Retinal pigment epithelial cell (primary cell): ENCODE data around the gene FUT9.
A peak's percentile ranks its signal among the peaks of the same experiment; 100 is the strongest.

Experiments used
- DNase-seq: peaks from one replicate; pipeline ENCODE4 v3.0.0-alpha.2; 2010; ENCODE audit warnings: low read depth
- H3K4me3 ChIP-seq: 2 replicates; pipeline ENCODE4 v1.5.1; 2011; ENCODE audit warnings: mild to moderate bottlenecking, low read length, control low read depth, moderate library complexity
- CTCF ChIP-seq: conservative IDR thresholded peaks from 2 replicates; pipeline ENCODE4 v1.5.1; 2011; ENCODE audit warnings: low read depth, low read length, control low read depth, inconsistent platforms

The FUT9 gene

GRCh38 chr6:96186516-96187195 is 170.9 kb downstream of the FUT9 start:
- no peak for DNase-seq
- TF ChIP-seq CTCF: no peak
- H3K4me3 ChIP-seq: no peak overlapping the region

- peak; percentile 12 for DNase-seq
- no peak for TF ChIP-seq CTCF
- no peak overlapping the region for H3K4me3 ChIP-seq
Measured at GRCh38 chr6:96194675-96195074, 178.9 kb downstream of the FUT9 start.

DNA sequence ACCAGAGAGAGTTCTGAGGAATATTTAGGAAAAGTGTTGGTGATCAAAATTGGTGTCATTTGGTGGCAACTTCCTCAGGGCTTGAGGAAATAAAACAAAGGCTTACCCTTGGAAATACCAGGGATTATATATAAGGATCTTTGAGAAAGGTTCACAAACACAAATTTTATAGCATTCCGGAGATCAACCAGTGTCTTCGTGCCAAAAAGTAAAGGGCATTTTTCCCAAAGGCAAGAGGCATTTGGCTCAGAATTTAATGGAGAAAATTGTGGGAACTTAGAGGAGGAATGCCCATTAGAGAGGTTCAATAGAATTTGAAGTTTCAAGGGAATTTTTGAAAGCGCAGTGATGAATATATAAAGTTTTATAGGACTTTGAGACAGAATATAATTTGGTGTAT is 179.5 kb downstream of the FUT9 start:
- no peak for DNase-seq
- H3K4me3 ChIP-seq: no peak overlapping the region
- no peak for TF ChIP-seq CTCF

GRCh38 chr6:96196633-96197032 is 180.9 kb downstream of the FUT9 start:
- H3K4me3 ChIP-seq: no peak overlapping the region
- no peak for TF ChIP-seq CTCF
- DNase-seq: no peak

- TF ChIP-seq CTCF: no peak
- no peak overlapping the region for H3K4me3 ChIP-seq
- DNase-seq: no peak
Measured at GRCh38 chr6:96197241-96197640, 181.5 kb downstream of the FUT9 start.

GRCh38 chr6:96202571-96202970 is 186.8 kb downstream of the FUT9 start:
- DNase-seq: no peak
- H3K4me3 ChIP-seq: no peak overlapping the region
- no peak for TF ChIP-seq CTCF

GRCh38 chr6:96211341-96211740 is 195.6 kb downstream of the FUT9 start:
- DNase-seq: no peak
- no peak for TF ChIP-seq CTCF
- no peak overlapping the region for H3K4me3 ChIP-seq
